NCI-H1694 (cell line): Measurements from ENCODE around the gene FAR1.
"Not testable (repeated sequence)": the region's sequence is repeated elsewhere in the genome, so short reads cannot be mapped to it uniquely, and the experiment has no call there.

Experiments used
- DNase-seq: peaks from one replicate; lab custom pipeline; 2025; lab: John Stamatoyannopoulos, UW

The FAR1 gene

GRCh38 chr11:13668102-13668956 is at the start of gene FAR1:
TSS of gene FAR1 (plus strand) at chr11:13668668. CDS start at chr11:13694766, 26,098 bp downstream.
- DNase-seq: peak; percentile 92

- no peak for DNase-seq
Measured at GRCh38 chr11:13620063-13620462, 48.4 kb upstream of the FAR1 start.

- not testable (repeated sequence) for DNase-seq
Measured at GRCh38 chr11:13626818-13627217, 41.6 kb upstream of the FAR1 start.

- not testable (repeated sequence) for DNase-seq
Measured at GRCh38 chr11:13628634-13629033, 39.8 kb upstream of the FAR1 start.

GRCh38 chr11:13629779-13630178 is 38.7 kb upstream of the FAR1 start:
- no peak for DNase-seq

GRCh38 chr11:13635290-13635689 is 33.2 kb upstream of the FAR1 start:
- DNase-seq: no peak

- no peak for DNase-seq
Measured at GRCh38 chr11:13635804-13636203, 32.7 kb upstream of the FAR1 start.

GRCh38 chr11:13637125-13638069 is 31.1 kb upstream of the FAR1 start:
- no peak for DNase-seq

GRCh38 chr11:13638422-13638821 is 30.0 kb upstream of the FAR1 start:
- no peak for DNase-seq

- no peak for DNase-seq
Measured at GRCh38 chr11:13644997-13645687, 23.3 kb upstream of the FAR1 start.

- no peak for DNase-seq
Measured at GRCh38 chr11:13647391-13647790, 21.1 kb upstream of the FAR1 start.

- DNase-seq: no peak
Measured at GRCh38 chr11:13649619-13650018, 18.8 kb upstream of the FAR1 start.

GRCh38 chr11:13651515-13651914 is 17.0 kb upstream of the FAR1 start:
- not testable (repeated sequence) for DNase-seq

- DNase-seq: no peak
Measured at GRCh38 chr11:13661074-13661623, 7.3 kb upstream of the FAR1 start.

- DNase-seq: no peak
Measured at GRCh38 chr11:13663631-13664071, 4.8 kb upstream of the FAR1 start.

GRCh38 chr11:13664351-13664750 is 4.1 kb upstream of the FAR1 start:
- DNase-seq: no peak

- DNase-seq: no peak
Measured at GRCh38 chr11:13666708-13667107, 1.8 kb upstream of the FAR1 start.

- DNase-seq: peak; percentile 64
Measured at GRCh38 chr11:13667245-13667644, 1.2 kb upstream of the FAR1 start.

GRCh38 chr11:13667795-13668101 is 720 bp upstream of the FAR1 start:
- DNase-seq: no peak

- DNase-seq: peak; percentile 8
Measured at GRCh38 chr11:13668957-13669521, 571 bp downstream of the FAR1 start.
